Right lobe of liver (tissue), 4 donors: ENCODE data around the gene EHD3.

Experiments
- CTCF ChIP-seq, 4 donors: fragments of 200-600 bp in 3 of 4; fragments of 450-650 bp in 1 of 4; IDR thresholded peaks; one replicate each; pipeline versions ENCODE4 v1.5.1 to v1.8.0; 2016 to 2022; ENCODE audit warnings: antibody characterized with exemption in 4 of 4, mild to moderate bottlenecking in 2 of 4
- POLR2A ChIP-seq: fragments of 450-650 bp; IDR thresholded peaks from one replicate; pipeline ENCODE4 v1.6.1; 2017; ENCODE audit warnings: antibody characterized with exemption, mild to moderate bottlenecking
- donor health status: DM: no; HTN: no; CAD: no.
- donor health status: DM: no; HTN: no; CAD: no.
- donor health status: DM: no; HTN: yes; CAD: no.

- TF ChIP-seq CTCF (IDR thresholded peaks at IDR 0.05) (no peak), POLR2A (no peak)
Measured at GRCh38 chr2:31271851-31272267, 37.9 kb downstream of the EHD3 start.
